ENCODE measurements around the gene FNTB. TPM values are rescaled to one million over a fixed set of nuclear protein-coding genes. Genes with fewer than 3 reads are reported as not detected.

The FNTB gene
- total and polyA plus RNA-seq, 2 experiments from 2014 or later: 8.6 to 12.5 TPM

DNA sequence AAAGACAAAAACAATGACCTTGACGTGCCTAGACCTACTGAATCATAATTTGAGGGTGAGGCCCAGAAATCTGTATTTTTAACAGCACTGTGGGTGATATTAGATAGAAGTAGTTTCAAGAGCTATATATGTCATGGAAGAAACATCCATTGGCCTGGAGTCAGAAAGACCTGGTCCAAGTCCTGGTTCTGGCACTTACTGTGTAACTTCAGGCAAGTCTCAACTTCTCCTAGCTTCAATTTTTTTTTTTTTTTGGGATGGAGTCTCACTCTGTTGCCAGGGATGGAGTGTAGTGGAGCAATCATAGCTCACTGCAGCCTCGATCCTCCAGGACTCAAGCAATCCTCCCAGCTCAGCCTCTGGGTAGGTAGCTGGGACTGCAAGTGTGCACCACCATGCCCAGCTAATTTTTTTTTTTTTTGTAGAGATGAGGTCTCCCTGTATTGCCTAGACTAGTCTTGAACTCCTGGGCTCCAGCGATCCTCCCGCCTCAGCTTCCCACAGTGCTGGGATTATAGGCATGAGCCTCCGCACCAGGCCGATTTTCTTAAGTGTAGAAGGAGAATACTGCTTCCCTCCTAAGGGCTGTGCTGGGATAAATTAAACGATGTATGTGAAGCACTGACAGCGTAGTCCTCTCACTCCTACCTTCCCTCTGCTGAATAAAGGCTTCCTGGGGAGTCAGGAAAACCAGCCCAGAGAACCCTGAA, 29.8 kb upstream of the FNTB start (continued):
- TF ChIP-seq, protein P1, sequence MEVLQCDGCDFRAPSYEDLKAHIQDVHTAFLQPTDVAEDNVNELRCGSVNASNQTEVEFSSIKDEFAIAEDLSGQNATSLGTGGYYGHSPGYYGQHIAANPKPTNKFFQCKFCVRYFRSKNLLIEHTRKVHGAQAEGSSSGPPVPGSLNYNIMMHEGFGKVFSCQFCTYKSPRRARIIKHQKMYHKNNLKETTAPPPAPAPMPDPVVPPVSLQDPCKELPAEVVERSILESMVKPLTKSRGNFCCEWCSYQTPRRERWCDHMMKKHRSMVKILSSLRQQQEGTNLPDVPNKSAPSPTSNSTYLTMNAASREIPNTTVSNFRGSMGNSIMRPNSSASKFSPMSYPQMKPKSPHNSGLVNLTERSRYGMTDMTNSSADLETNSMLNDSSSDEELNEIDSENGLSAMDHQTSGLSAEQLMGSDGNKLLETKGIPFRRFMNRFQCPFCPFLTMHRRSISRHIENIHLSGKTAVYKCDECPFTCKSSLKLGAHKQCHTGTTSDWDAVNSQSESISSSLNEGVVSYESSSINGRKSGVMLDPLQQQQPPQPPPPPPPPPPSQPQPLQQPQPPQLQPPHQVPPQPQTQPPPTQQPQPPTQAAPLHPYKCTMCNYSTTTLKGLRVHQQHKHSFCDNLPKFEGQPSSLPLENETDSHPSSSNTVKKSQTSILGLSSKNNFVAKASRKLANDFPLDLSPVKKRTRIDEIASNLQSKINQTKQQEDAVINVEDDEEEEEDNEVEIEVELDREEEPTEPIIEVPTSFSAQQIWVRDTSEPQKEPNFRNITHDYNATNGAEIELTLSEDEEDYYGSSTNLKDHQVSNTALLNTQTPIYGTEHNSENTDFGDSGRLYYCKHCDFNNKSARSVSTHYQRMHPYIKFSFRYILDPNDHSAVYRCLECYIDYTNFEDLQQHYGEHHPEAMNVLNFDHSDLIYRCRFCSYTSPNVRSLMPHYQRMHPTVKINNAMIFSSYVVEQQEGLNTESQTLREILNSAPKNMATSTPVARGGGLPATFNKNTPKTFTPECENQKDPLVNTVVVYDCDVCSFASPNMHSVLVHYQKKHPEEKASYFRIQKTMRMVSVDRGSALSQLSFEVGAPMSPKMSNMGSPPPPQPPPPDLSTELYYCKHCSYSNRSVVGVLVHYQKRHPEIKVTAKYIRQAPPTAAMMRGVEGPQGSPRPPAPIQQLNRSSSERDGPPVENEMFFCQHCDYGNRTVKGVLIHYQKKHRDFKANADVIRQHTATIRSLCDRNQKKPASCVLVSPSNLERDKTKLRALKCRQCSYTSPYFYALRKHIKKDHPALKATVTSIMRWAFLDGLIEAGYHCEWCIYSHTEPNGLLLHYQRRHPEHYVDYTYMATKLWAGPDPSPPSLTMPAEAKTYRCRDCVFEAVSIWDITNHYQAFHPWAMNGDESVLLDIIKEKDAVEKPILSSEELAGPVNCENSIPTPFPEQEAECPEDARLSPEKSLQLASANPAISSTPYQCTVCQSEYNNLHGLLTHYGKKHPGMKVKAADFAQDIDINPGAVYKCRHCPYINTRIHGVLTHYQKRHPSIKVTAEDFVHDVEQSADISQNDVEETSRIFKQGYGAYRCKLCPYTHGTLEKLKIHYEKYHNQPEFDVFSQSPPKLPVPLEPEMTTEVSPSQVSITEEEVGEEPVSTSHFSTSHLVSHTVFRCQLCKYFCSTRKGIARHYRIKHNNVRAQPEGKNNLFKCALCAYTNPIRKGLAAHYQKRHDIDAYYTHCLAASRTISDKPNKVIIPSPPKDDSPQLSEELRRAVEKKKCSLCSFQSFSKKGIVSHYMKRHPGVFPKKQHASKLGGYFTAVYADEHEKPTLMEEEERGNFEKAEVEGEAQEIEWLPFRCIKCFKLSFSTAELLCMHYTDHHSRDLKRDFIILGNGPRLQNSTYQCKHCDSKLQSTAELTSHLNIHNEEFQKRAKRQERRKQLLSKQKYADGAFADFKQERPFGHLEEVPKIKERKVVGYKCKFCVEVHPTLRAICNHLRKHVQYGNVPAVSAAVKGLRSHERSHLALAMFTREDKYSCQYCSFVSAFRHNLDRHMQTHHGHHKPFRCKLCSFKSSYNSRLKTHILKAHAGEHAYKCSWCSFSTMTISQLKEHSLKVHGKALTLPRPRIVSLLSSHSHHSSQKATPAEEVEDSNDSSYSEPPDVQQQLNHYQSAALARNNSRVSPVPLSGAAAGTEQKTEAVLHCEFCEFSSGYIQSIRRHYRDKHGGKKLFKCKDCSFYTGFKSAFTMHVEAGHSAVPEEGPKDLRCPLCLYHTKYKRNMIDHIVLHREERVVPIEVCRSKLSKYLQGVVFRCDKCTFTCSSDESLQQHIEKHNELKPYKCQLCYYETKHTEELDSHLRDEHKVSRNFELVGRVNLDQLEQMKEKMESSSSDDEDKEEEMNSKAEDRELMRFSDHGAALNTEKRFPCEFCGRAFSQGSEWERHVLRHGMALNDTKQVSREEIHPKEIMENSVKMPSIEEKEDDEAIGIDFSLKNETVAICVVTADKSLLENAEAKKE (CRISPR knock-in tag; IDR thresholded peaks at IDR 0.05): no peak
- TF ChIP-seq, protein P2, sequence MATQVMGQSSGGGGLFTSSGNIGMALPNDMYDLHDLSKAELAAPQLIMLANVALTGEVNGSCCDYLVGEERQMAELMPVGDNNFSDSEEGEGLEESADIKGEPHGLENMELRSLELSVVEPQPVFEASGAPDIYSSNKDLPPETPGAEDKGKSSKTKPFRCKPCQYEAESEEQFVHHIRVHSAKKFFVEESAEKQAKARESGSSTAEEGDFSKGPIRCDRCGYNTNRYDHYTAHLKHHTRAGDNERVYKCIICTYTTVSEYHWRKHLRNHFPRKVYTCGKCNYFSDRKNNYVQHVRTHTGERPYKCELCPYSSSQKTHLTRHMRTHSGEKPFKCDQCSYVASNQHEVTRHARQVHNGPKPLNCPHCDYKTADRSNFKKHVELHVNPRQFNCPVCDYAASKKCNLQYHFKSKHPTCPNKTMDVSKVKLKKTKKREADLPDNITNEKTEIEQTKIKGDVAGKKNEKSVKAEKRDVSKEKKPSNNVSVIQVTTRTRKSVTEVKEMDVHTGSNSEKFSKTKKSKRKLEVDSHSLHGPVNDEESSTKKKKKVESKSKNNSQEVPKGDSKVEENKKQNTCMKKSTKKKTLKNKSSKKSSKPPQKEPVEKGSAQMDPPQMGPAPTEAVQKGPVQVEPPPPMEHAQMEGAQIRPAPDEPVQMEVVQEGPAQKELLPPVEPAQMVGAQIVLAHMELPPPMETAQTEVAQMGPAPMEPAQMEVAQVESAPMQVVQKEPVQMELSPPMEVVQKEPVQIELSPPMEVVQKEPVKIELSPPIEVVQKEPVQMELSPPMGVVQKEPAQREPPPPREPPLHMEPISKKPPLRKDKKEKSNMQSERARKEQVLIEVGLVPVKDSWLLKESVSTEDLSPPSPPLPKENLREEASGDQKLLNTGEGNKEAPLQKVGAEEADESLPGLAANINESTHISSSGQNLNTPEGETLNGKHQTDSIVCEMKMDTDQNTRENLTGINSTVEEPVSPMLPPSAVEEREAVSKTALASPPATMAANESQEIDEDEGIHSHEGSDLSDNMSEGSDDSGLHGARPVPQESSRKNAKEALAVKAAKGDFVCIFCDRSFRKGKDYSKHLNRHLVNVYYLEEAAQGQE (IDR thresholded peaks at IDR 0.05; ENCODE audit: unreplicated experiment): no peak
- TF ChIP-seq ZNF114 (CRISPR knock-in tag; IDR thresholded peaks at IDR 0.05): no peak

GRCh38 chr14:64958201-64958600, 28.5 kb upstream of the FNTB start:
- peaks cover 49% of the 10 kb centered on the region for H3K4me1 Mint-ChIP-seq
- Histone ChIP-seq H3K79me2 (replicated peaks; ENCODE audit: insufficient read depth) (peaks cover 27% of the 10 kb centered on the region), H3K27ac (ENCODE audit: low read depth) (no peak overlapping the region), H3K36me3 (ENCODE audit: insufficient read depth) (no peaks in the 10 kb centered on the region), H3K9me2 (ENCODE audit: insufficient read depth) (no peaks in the 10 kb centered on the region), H3F3A (replicated peaks; ENCODE audit: low read depth) (peaks cover 10% of the 10 kb centered on the region), H3K4me3 (no peak overlapping the region), H3K27me3 (ENCODE audit: insufficient read depth) (no peaks in the 10 kb centered on the region), H3K4me1 (ENCODE audit: insufficient read depth) (peaks cover 32% of the 10 kb centered on the region), H2AFZ (no peak overlapping the region), H3K4me2 (no peak overlapping the region), H4K20me1 (replicated peaks; ENCODE audit: insufficient read depth) (no peaks in the 10 kb centered on the region; the same call in none of the 2 replicates)
- H3K36me3 Mint-ChIP-seq (ENCODE audit: low read depth): peaks cover 12% of the 10 kb centered on the region
- peaks cover 4% of the 10 kb centered on the region for H3K27me3 Mint-ChIP-seq (ENCODE audit: insufficient read depth, low read depth, poor library complexity)
- no peak for DNase-seq (ENCODE audit: low spot score)
- no peaks in the 10 kb centered on the region; the same call in 2 of the 3 replicates for H3K9me3 Mint-ChIP-seq
- H3K27ac Mint-ChIP-seq: no peak overlapping the region
- no peak for ATAC-seq
- no peak overlapping the region for H3K4me3 Mint-ChIP-seq
- TF ChIP-seq, protein P2 (IDR thresholded peaks at IDR 0.05; ENCODE audit: unreplicated experiment): no peak
- TF ChIP-seq STAT1 (IDR thresholded peaks at IDR 0.05; ENCODE audit: unreplicated experiment): no peak
- TF ChIP-seq CTCF (conservative IDR thresholded peaks at IDR 0.05; ENCODE audit: low read depth in 2 of 2): no peak
- TF ChIP-seq ZNF331 (CRISPR knock-in tag; IDR thresholded peaks at IDR 0.05; ENCODE audit: low read depth): no peak

Measured in GM23338 (cell line).